Uterus (tissue), 4 donors: ENCODE results near the gene CMBL. TPM values are rescaled to one million over a fixed set of nuclear protein-coding genes. Genes with fewer than 3 reads are reported as not detected.
"Not testable (repeated sequence)": the region's sequence is repeated elsewhere in the genome, so short reads cannot be mapped to it uniquely, and the experiment has no call there.

Experiments
- DNase-seq, 2 donors: peaks; one replicate each; pipeline ENCODE4 v3.0.0-alpha.2; 2019 to 2020
- H3K27ac ChIP-seq, 2 donors: fragments of 200-600 bp; sonication (generic); 1 replicate in 1 of 2; 2 replicates in 1 of 2; pipeline ENCODE4 v1.5.1; 2016 to 2018
- H3K27me3 ChIP-seq, 2 donors: fragments of 200-600 bp; sonication (generic); one replicate each; pipeline ENCODE4 v1.5.1; 2018 to 2019; ENCODE audit warnings: control low read depth in 1 of 2
- H3K36me3 ChIP-seq, 2 donors: fragments of 200-600 bp; sonication (generic); one replicate each; pipeline ENCODE4 v1.5.1; 2019; ENCODE audit warnings: control low read depth in 1 of 2
- H3K4me1 ChIP-seq, 2 donors: fragments of 200-600 bp; sonication (generic); one replicate each; pipeline ENCODE4 v1.5.1; 2018 to 2019; ENCODE audit warnings: control low read depth in 1 of 2
- H3K4me3 ChIP-seq, 2 donors: fragments of 200-600 bp; sonication (generic); 1 replicate in 1 of 2; 2 replicates in 1 of 2; pipeline ENCODE4 v1.5.1; 2018 to 2019; ENCODE audit warnings: mild to moderate bottlenecking in 1 of 2
- H3K9me3 ChIP-seq, 2 donors: fragments of 200-600 bp; sonication (generic); one replicate each; pipeline ENCODE4 v1.5.1; 2019; ENCODE audit warnings: control low read depth in 1 of 2
- CTCF ChIP-seq, 4 experiments: fragments of 200-600 bp in 2 of 4; fragments of 450-650 bp in 2 of 4; sonication (generic) in 2 of 4; IDR thresholded peaks; one replicate each; pipeline ENCODE4 v1.5.1; 2016 to 2019; ENCODE audit warnings: antibody characterized with exemption in 4 of 4, mild to moderate bottlenecking in 2 of 4, moderate library complexity in 1 of 4
- POLR2A ChIP-seq, 2 donors: fragments of 450-650 bp; IDR thresholded peaks; one replicate each; pipeline ENCODE4 v1.6.1; 2016; ENCODE audit warnings: antibody characterized with exemption in 2 of 2, mild to moderate bottlenecking in 1 of 2, moderate library complexity in 1 of 2
- intact Hi-C: fragments of 100-400 bp; cut with DNase I; formaldehyde crosslinking; loops from one replicate; pipeline ENCODE4 v1.15.1; 2023; ENCODE audit warnings: low total_unique reads
- total RNA-seq, 4 donors: library from RNA; depleted of rRNA in 3 of 4; stranded (reverse); fragments of >200 nt in 3 of 4; gene quantifications; one replicate each; pipeline versions ENCODE4 v1.1.0 to v1.2.4, GENCODE V29; 2014 to 2023
- donor health status: DM: yes; HTN: yes; CAD: no.

CMBL gene
- total RNA-seq, 4 donors from 2014 or later = 1.5 to 20.3 (median 9.1) TPM

- no peaks in the 10 kb centered on the region for H3K9me3 ChIP-seq
- no peaks in the 10 kb centered on the region for H3K4me1 ChIP-seq
- DNase-seq = no peak
- no peak for TF ChIP-seq CTCF (IDR thresholded peaks at IDR 0.05)
- TF ChIP-seq POLR2A (IDR thresholded peaks at IDR 0.05) = no peak
- H3K27ac ChIP-seq = no peak overlapping the region
- H3K36me3 ChIP-seq = peaks cover 0 to 2% of the 10 kb centered on the region in 2 donors
- intact Hi-C loops = no loop called here
- H3K4me3 ChIP-seq = no peak overlapping the region
- H3K27me3 ChIP-seq = no peaks in the 10 kb centered on the region
These were observed 32.2 kb downstream of the CMBL start for GRCh38 chr5:10275460-10275859.

GRCh38 chr5:10272875-10273209 is 34.9 kb downstream of the CMBL start:
- intact Hi-C loops = not testable (repeated sequence)

GRCh38 chr5:10272053-10272874 is 35.4 kb downstream of the CMBL start:
- Histone ChIP-seq H3K27ac (no peak overlapping the region), H3K36me3 (no peaks in the 10 kb centered on the region), H3K4me1 (no peaks in the 10 kb centered on the region), H3K9me3 (no peaks in the 10 kb centered on the region), H3K4me3 (no peak overlapping the region), H3K27me3 (no peaks in the 10 kb centered on the region)
- TF ChIP-seq POLR2A (IDR thresholded peaks at IDR 0.05) (no peak), CTCF (IDR thresholded peaks at IDR 0.05) (no peak)
- intact Hi-C loops = no loop called here
- DNase-seq = no peak

More at GRCh38 chr5:10272875-10273209, 34.9 kb downstream of the CMBL start:
- H3K9me3 ChIP-seq, H3K36me3 ChIP-seq, H3K4me1 ChIP-seq, DNase-seq, H3K27me3 ChIP-seq, H3K27ac ChIP-seq, H3K4me3 ChIP-seq: not testable (repeated sequence)

GRCh38 chr5:10268100-10268499 is 39.6 kb downstream of the CMBL start:
- no peak for DNase-seq
- Histone ChIP-seq H3K4me1 (no peaks in the 10 kb centered on the region), H3K27me3 (no peaks in the 10 kb centered on the region), H3K9me3 (no peaks in the 10 kb centered on the region), H3K27ac (no peak overlapping the region), H3K4me3 (no peak overlapping the region), H3K36me3 (no peaks in the 10 kb centered on the region)
- intact Hi-C loops = no loop called here
- TF ChIP-seq CTCF (IDR thresholded peaks at IDR 0.05) (no peak), POLR2A (IDR thresholded peaks at IDR 0.05) (no peak)

DNA sequence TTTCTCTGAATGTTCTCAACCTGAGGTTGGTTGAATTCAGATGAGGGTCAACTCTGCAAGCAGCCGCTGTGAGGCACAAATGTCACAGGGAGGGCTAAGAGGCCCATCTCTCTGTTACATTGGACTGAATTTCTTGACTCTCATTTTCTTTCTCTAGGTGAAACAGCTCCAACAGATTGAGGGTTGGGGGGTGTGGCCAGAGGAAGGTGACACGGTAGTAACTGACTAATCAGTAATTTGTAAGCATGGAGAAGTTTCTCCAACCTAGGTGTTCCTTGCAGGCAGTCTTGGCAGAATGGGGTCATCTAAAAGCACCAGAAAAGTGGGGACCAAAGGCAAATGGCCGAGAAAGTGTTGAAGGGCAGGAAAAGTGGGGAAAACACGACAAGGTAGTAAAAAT is 40.9 kb downstream of the CMBL start:
- Histone ChIP-seq H3K27ac (no peak overlapping the region), H3K9me3 (no peaks in the 10 kb centered on the region), H3K36me3 (no peaks in the 10 kb centered on the region), H3K4me3 (no peak overlapping the region), H3K27me3 (no peaks in the 10 kb centered on the region), H3K4me1 (no peaks in the 10 kb centered on the region)
- intact Hi-C loops = no loop called here
- DNase-seq = no peak
- TF ChIP-seq CTCF (IDR thresholded peaks at IDR 0.05) (no peak), POLR2A (IDR thresholded peaks at IDR 0.05) (no peak)
